ENCODE results near the gene TANC2.

DNA sequence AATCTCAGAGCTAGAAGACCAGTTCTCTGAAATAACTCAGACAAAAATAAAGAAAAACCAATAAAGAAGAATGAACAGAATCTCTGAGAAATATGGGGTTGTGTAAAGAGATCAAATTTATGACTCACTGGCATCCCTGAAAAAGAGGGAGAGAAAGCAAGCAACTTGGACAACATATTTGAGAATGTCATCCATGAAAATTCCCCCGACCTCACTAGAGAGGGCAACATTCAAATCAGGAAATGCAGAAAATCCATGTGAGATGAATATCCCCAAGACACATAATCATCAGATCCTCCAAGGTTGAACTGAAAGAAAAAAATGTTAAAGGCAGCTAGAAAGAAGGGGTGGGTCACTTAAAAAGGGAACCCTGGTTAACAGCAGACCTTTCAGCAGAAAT, 32.1 kb downstream of the TANC2 start:
- TF ChIP-seq, protein P1, sequence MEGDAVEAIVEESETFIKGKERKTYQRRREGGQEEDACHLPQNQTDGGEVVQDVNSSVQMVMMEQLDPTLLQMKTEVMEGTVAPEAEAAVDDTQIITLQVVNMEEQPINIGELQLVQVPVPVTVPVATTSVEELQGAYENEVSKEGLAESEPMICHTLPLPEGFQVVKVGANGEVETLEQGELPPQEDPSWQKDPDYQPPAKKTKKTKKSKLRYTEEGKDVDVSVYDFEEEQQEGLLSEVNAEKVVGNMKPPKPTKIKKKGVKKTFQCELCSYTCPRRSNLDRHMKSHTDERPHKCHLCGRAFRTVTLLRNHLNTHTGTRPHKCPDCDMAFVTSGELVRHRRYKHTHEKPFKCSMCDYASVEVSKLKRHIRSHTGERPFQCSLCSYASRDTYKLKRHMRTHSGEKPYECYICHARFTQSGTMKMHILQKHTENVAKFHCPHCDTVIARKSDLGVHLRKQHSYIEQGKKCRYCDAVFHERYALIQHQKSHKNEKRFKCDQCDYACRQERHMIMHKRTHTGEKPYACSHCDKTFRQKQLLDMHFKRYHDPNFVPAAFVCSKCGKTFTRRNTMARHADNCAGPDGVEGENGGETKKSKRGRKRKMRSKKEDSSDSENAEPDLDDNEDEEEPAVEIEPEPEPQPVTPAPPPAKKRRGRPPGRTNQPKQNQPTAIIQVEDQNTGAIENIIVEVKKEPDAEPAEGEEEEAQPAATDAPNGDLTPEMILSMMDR (IDR thresholded peaks at IDR 0.05 in 8 of 11, conservative IDR thresholded peaks at IDR 0.05 in 3 of 11): no peak
- no peak for TF ChIP-seq POLR2AphosphoS5 (IDR thresholded peaks at IDR 0.05)
- TF ChIP-seq POLR2A (IDR thresholded peaks at IDR 0.05): no peak

All from spleen (tissue), 7 donors.